Measurements from ENCODE around the gene ATRIP. TPM values are rescaled to one million over a fixed set of nuclear protein-coding genes. Genes with fewer than 3 reads are reported as not detected.
"Not testable (repeated sequence)": the region's sequence is repeated elsewhere in the genome, so short reads cannot be mapped to it uniquely, and the experiment has no call there.

ATRIP gene
- 10 to 100 TPM; 13.4 to 15.2 TPM for total RNA-seq

DNA sequence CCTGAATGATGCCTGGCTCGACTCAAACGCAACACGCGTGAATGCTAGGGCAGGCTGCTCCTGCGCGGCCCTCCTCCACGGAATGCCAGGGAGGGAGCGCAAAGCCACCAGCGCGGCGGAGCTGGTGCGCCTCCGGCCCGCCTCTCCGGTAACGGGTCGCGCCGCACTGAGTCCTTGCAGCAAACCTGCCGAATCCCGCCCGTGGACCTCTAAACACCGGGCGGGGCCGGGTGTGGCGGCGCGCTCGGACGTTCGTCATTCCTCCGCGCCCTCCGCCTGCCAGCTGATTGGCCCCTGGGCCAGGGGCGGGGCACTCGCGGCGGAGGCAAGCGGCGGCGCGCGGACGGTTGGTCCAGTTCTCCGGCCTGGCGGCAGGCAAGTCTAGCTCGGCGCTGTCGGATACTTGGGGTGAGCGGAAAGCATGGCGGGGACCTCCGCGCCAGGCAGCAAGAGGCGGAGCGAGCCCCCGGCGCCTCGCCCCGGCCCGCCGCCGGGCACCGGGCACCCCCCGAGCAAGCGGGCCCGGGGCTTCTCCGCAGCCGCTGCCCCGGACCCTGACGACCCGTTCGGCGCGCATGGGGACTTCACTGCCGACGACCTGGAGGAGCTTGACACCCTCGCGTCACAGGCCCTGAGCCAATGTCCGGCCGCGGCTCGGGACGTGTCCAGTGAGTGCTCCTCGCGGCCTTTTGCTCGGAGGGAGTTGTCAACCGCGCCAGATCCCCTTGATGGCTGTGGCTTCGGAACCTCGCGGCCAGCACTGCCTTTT is at the start of gene ATRIP:
Gene ATRIP, plus strand, starts transcription at position 313 of the 769 bp plus-strand sequence. Its CDS starts 109 bp downstream, at position 422.
- CTCF ChIA-PET, result interaction anchor here (0.6 to 10.6 kb wide), 9 partner anchors 10 to 1226 kb away, joined by 3 to 113 read pairs (median 4); no protein-coding TSS in a partner anchor
- Mint-ChIP-seq H3K36me3 (ENCODE audit: low read depth) (peaks cover 53% of the 10 kb centered on the region), H3K4me3 (peak within 1 kb of the TSS; percentile 90), H3K9me3 (no peaks in the 10 kb centered on the region), H3K27me3 (no peaks in the 10 kb centered on the region), H3K27ac (peak within 1 kb of the TSS; percentile 88), H3K4me1 (peaks cover 53% of the 10 kb centered on the region)
- POLR2A ChIA-PET, result interaction anchor here (0.7 to 9.0 kb wide), 21 partner anchors 10 to 264 kb away, joined by 3 to 58 read pairs (median 4); partner anchors contain the start of genes CDC25A, PLXNB1 and ZNF589
- peak; percentile 90 for DNase-seq

DNA sequence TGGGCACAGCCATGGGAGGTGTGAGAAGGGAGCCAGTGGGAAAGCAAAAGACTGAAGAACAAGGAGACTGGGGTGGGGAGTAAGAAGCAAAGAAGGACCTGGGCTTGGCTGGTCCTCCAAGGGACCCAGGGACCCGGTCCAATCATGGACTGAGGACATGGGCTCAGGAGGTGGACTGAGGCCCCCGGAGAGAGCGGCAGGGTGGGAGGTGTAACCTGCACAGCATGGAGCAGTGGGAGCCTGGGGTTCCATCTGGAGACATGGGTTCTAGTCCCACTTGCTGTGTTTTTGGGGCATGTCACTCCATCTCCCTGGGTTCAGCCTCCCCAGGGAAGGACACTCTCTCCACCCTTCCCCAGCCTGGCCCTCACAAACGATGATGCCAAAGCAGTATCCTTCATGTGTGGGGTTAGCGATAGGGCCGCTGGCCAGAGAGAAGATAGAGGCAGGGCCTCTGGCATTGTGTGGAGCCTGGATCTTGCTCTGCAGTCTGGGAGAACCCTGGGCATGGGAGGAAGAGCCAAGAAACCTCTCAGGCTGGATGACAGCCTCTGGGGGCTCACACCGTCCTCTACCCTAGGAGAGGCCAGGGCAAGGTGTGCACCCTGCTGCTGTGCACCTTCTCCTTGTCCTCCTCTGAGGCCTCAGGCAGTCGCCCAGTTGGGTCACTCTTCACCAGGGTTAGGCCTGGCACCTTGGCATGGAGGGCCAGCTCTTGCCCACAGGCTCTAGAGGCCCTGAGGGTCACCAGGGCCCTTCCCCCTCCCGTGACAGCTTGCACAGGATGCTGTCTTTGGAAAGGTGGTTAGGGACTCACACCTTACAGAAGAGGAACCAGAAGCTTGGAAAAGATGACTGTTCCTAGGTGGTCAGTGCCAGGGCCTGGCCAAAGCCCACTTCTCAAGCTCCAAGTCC is 48.5 kb upstream of the ATRIP start:
- Mint-ChIP-seq H3K4me3 (no peak overlapping the region), H3K9me3 (no peaks in the 10 kb centered on the region), H3K4me1 (peaks cover 2% of the 10 kb centered on the region), H3K27me3 (peaks cover 11% of the 10 kb centered on the region), H3K36me3 (ENCODE audit: low read depth) (no peaks in the 10 kb centered on the region), H3K27ac (no peak overlapping the region)
- CTCF ChIA-PET, result interaction anchor here (12.4 kb wide), 1 partner anchor 37 kb away, joined by 261 read pairs; no protein-coding TSS in a partner anchor
- POLR2A ChIA-PET, result no interaction called here
- no peak for DNase-seq

DNA sequence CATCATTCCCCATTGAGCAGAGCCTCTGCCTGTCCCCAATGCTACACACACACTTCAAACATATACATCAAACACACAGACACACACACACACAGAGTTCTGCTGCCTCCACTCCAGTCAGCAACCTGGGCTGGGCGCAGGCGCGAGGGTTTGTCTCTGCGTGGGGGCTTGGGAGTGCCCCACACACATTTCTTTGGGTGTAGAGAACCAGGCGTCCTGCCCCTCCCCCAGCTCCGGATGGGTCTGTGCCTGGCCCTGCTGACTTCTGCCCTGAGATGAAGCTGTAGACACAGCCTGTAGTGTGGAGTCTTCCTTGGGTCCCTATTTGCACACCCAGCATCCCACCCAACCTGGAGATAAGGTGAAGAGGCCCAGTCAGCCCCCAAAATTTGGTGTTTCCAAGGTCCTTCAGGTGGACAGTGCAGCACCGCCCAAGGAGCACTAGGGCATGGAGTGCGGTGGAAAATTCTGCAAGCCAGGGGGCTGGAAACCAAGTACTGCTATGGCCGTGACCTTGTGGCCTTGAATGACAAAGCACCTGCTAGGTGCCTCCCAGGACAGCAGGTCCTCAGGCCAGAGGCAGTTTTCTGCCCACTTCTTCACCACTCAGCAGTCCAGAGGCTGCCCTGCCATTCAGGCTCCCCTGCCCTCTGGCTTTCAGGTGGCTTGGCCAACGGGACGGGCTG is 47.7 kb upstream of the ATRIP start:
- no peak overlapping the region for H3K4me3 Mint-ChIP-seq
- ChIA-PET POLR2A (interaction anchor here (1.3 to 2.3 kb wide), 2 partner anchors 9 to 37 kb away, joined by 4 to 13 read pairs; no protein-coding TSS in a partner anchor), CTCF (interaction anchor here (1.1 to 12.4 kb wide), 5 partner anchors 9 to 158 kb away, joined by 3 to 261 read pairs (median 58); partner anchors contain the start of genes CCDC51, PFKFB4 and TMA7)
- H3K27me3 Mint-ChIP-seq, result peaks cover 11% of the 10 kb centered on the region
- H3K9me3 Mint-ChIP-seq, result no peaks in the 10 kb centered on the region
- peaks cover 2% of the 10 kb centered on the region for H3K4me1 Mint-ChIP-seq
- H3K36me3 Mint-ChIP-seq (ENCODE audit: low read depth), result no peaks in the 10 kb centered on the region
- DNase-seq, result no peak
- H3K27ac Mint-ChIP-seq, result no peak overlapping the region

DNA sequence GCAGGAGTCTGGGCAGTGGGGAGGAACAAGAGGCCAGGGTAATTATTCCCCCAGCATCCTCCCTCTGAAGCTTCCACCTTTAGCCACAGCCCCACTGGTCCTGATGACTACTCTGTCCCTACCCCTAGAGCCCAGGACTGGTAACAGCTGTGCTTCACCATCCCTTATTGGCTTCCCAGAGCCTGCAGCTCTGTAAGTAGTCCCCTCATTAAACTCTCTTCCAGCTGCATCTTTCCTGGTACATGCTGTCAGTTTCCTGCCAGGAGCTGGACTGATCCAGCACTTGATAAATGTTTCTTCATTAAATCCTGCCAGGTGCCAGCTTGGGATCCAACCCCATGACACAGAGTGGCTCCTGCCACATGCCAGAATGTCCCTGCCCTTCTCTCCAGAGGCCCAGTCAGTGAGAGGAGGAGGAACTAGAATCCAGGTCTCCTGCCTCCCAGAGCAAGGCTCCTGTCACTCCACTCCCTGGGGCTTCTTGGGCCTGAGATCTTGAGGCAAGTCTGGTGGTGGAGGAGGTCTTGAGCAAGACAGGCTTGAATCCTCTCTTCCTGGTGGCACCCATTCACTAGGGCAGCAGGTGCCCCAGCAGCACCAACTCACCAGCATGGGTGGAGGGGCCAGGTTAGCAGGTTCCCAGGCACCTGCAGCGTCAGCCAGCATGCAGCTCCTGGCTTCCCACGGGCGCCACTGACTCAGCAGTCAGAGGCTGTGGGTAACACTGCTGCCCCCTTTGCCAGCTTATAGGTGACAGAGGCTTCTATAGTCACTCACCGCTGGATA is 47.0 kb upstream of the ATRIP start:
- H3K4me3 Mint-ChIP-seq, result no peak overlapping the region
- peak; percentile 15 for DNase-seq

DNA sequence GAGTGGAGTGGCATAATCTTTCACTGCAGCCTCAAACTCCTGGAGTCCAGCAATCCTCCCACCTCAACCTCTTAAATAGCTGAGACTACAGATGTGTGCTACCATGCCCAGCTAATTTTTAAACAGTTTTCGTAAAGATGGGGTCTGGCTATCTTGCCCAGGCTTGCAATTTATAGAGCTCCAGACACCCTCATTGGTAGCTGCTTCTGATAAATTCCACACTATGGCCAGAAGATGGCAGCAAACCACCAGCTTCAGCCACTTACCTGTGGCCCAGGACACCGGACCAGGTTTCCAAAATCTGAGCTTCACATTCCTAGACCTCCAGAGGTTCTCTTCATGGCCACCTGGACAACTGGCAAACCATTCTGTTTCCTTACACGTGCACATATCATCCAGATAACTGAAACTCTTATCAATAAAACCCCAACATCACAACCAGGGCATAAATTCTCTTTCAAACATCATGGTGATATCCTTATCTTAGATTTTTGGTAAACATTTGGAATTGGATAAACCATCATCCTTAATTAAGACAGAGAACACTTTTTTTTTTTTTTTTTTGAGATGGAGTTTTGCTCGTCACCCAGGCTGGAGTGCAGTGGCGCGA is 45.6 kb upstream of the ATRIP start:
- POLR2A ChIA-PET, result interaction anchor here (0.7 to 2.3 kb wide), 7 partner anchors 33 to 158 kb away, joined by 3 to 13 read pairs (median 4); partner anchors contain the start of genes ATRIP, CCDC51, SHISA5 and TMA7
- H3K4me1 Mint-ChIP-seq, result peaks cover 2% of the 10 kb centered on the region
- peak; percentile 72 for DNase-seq
- no peaks in the 10 kb centered on the region for H3K36me3 Mint-ChIP-seq (ENCODE audit: low read depth)
- H3K27me3 Mint-ChIP-seq, result peaks cover 3% of the 10 kb centered on the region
- no peak overlapping the region for H3K27ac Mint-ChIP-seq
- H3K4me3 Mint-ChIP-seq, result no peak overlapping the region
- CTCF ChIA-PET, result interaction anchor here (0.6 to 12.4 kb wide), 70 partner anchors 9 to 1859 kb away, joined by 3 to 261 read pairs (median 4); partner anchors contain the start of genes ATRIP, CCDC51, CDC25A and NCKIPSD
- no peaks in the 10 kb centered on the region for H3K9me3 Mint-ChIP-seq

More for the DNA sequence above, 47.0 kb upstream of the ATRIP start:
- Mint-ChIP-seq H3K36me3 (ENCODE audit: low read depth) (no peaks in the 10 kb centered on the region), H3K4me1 (peaks cover 2% of the 10 kb centered on the region), H3K27me3 (peaks cover 10% of the 10 kb centered on the region), H3K27ac (no peak overlapping the region), H3K9me3 (no peaks in the 10 kb centered on the region)
- ChIA-PET CTCF (interaction anchor here (1.0 to 12.4 kb wide), 21 partner anchors 8 to 340 kb away, joined by 3 to 261 read pairs (median 6); partner anchors contain the start of genes CCDC51, PFKFB4, SLC26A6 and TMA7), POLR2A (interaction anchor here (1.3 to 2.3 kb wide), 3 partner anchors 9 to 41 kb away, joined by 4 to 13 read pairs (median 10); partner anchors contain the start of genes CCDC51 and TMA7)

DNA sequence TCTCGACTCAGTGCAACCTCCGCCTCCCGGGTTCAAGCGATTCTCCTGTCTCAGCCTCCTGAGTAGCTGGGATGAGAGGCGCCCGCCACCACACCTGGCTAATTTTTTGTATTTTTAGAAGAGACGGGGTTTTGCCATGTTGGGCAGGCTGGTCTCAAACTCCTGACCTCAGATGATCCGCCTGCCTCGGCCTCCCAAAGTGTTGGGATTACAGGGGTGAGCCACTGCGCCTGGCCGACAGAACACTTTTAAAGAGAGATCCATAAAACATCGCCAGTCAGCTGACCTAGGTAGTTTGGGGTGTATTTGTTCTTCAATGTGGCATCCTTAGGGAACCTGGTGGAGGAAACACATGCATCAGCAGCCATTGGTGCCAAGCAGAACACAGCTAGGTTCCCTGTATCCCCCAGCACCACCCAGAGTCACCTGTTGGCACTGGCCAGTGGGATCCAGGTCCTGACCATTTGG is 45.1 kb upstream of the ATRIP start:
- DNase-seq, H3K27me3 Mint-ChIP-seq: not testable (repeated sequence)
- POLR2A ChIA-PET, result interaction anchor here (1.1 to 2.3 kb wide), 6 partner anchors 34 to 157 kb away, joined by 3 to 13 read pairs (median 5); partner anchors contain the start of genes ATRIP, CCDC51, SHISA5 and TMA7

DNA sequence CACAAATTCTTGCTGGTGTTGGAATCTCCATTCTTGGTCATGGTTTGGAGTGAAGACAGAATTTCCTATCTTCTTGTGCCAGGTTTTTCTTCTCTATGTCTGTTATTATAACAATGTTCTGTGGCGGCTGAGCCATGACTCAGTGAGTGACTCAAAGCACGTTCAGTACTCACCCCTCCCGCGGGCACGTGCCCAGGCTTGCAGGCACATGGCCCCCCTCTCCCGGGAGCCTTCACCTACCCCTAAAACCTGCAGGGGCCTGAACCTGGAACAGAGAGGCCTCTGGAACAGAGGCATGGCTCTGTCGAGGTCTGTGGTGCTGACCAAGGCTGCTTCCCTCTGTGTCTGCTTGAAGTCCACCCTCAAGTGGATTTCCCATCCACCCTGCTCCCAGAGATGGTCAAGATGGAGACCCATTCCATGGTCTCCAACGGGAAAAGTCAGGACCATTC is 44.2 kb upstream of the ATRIP start:
- Mint-ChIP-seq H3K4me1 (peaks cover 2% of the 10 kb centered on the region), H3K27ac (no peak overlapping the region), H3K27me3 (peaks cover 2% of the 10 kb centered on the region), H3K36me3 (ENCODE audit: low read depth) (no peaks in the 10 kb centered on the region), H3K9me3 (no peaks in the 10 kb centered on the region), H3K4me3 (no peak overlapping the region)
- CTCF ChIA-PET, result interaction anchor here (0.5 to 12.4 kb wide), 9 partner anchors 21 to 780 kb away, joined by 3 to 261 read pairs (median 12); partner anchors contain the start of genes CCDC51, PFKFB4 and TMA7
- no peak for DNase-seq
- POLR2A ChIA-PET, result no interaction called here

More for the DNA sequence above, 45.1 kb upstream of the ATRIP start:
- H3K9me3 Mint-ChIP-seq; H3K4me3 Mint-ChIP-seq; H3K4me1 Mint-ChIP-seq; H3K36me3 Mint-ChIP-seq (ENCODE audit: low read depth); H3K27ac Mint-ChIP-seq: not testable (repeated sequence)
- CTCF ChIA-PET, result interaction anchor here (0.7 to 12.4 kb wide), 52 partner anchors 9 to 1859 kb away, joined by 3 to 261 read pairs (median 5); partner anchors contain the start of genes ATRIP, CCDC51, CDC25A and NCKIPSD

DNA sequence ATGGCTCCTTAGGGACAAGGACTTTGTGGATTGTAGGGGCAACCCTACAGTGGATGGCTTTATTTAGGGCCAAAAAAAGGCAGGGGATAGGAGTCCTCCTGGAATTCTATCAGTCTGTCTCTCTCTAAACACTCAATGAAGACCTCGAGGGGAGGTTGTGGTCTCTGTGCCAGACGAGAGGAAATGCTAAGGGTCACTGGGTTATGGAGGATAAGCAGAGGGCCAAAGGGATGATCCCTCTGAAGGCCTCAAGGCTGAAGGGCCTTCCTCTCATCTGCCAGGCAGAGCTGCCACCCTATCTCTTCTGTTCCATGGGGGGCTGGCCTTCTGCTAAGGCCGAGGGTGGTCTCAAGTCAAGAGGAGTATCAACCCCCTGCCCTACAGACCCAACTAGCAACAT is 43.6 kb upstream of the ATRIP start:
- Mint-ChIP-seq H3K36me3 (ENCODE audit: low read depth) (no peaks in the 10 kb centered on the region), H3K9me3 (no peaks in the 10 kb centered on the region), H3K27me3 (peaks cover 2% of the 10 kb centered on the region), H3K4me3 (no peak overlapping the region), H3K27ac (no peak overlapping the region), H3K4me1 (peaks cover 2% of the 10 kb centered on the region)
- POLR2A ChIA-PET, result no interaction called here
- DNase-seq, result no peak
- CTCF ChIA-PET, result interaction anchor here (1.4 to 12.4 kb wide), 2 partner anchors 32 to 104 kb away, joined by 3 to 261 read pairs; no protein-coding TSS in a partner anchor

DNA sequence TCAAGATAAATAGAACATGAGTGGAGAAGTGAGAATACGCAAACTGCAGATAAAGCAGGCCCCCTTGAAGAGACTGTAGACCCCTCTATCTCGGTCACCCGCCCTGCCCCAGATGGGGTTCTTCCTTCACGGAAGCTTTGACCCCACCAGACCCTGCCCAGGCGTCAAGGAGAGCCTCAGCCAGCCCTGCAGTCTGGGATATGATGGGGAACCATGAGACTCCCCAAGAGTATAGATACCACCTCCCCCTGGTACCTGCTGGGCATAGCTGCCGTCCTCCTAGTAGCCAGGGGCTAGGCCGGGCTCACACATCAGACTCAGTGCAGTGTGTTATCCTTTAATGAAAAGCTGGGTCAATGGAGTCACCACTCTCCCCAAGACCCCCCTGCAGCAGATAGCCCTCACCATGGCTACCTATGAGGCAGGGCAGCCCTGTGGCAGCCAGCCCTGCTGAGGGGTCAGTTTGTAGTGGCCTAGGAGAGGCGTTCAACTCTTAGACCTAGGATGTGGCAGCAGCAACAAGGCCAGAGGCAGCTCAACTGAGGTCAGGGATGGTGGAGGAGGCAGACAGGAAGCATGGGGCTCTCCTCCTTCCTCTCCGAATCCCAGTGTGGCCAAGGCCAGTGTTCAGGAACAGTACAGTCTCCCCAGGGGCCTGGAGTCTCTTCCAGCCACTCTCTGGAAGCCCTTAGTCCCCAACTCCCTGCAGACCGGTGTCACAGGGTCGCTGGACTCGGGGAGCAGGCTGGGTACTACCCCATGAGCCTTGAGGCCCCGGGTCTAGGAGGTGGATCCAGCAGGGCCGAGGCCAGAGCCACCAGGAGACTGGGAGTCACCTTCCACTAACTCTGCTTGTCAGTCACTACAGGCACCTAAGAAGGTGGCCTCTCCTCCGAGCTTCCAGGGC is 42.8 kb upstream of the ATRIP start:
- no peak overlapping the region for H3K27ac Mint-ChIP-seq
- no peaks in the 10 kb centered on the region for H3K9me3 Mint-ChIP-seq
- no peak overlapping the region for H3K4me3 Mint-ChIP-seq
- peaks cover 2% of the 10 kb centered on the region for H3K4me1 Mint-ChIP-seq
- POLR2A ChIA-PET, result interaction anchor here (1.2 kb wide), 1 partner anchor 37 kb away, joined by 3 read pairs; no protein-coding TSS in a partner anchor
- H3K36me3 Mint-ChIP-seq (ENCODE audit: low read depth), result no peaks in the 10 kb centered on the region
- DNase-seq, result no peak
- CTCF ChIA-PET, result interaction anchor here (1.4 to 12.4 kb wide), 2 partner anchors 31 to 103 kb away, joined by 3 to 261 read pairs; no protein-coding TSS in a partner anchor
- peaks cover 2% of the 10 kb centered on the region for H3K27me3 Mint-ChIP-seq
